MCF 10A (cell line): ENCODE measurements around the gene SREBF1. TPM values are rescaled to one million over a fixed set of nuclear protein-coding genes. Genes with fewer than 3 reads are reported as not detected.

ENCODE experiments used
- BruUV-seq: library from RNA; stranded (reverse); fragments of 400-500 nt; replicated peaks from 2 replicates; lab custom pipeline; 2021; lab: Mats Ljungman, UMichigan
- CTCF ChIA-PET: fragments of 300-600 bp; sonication (Branson Sonifier 250); formaldehyde crosslinking; extraction: SDS; loops from one replicate; lab custom pipeline; 2021; ENCODE audit warnings: antibody characterized with exemption, inconsistent platforms; lab: Yijun Ruan, JAX
- POLR2A ChIA-PET: fragments of 300-600, 350-650 bp; sonication (Branson Sonifier 250); formaldehyde crosslinking; extraction: SDS; loops from one replicate; lab custom pipeline; 2020; ENCODE audit warnings: antibody characterized with exemption, inconsistent platforms; lab: Yijun Ruan, JAX
- DNase-seq: peaks from one replicate; pipeline ENCODE4 v3.0.0-alpha.2; 2018; ENCODE audit not compliant: unreplicated experiment
- H3K27ac Mint-ChIP-seq: one replicate; pipeline ENCODE4 v1.8.0; 2022; ENCODE audit warnings: mild to moderate bottlenecking, low read depth, mixed read lengths; ENCODE audit not compliant: unreplicated experiment
- H3K27me3 Mint-ChIP-seq: one replicate; pipeline ENCODE4 v1.8.0; 2022; ENCODE audit warnings: mixed read lengths; ENCODE audit not compliant: insufficient read depth, unreplicated experiment
- H3K36me3 Mint-ChIP-seq: one replicate; pipeline ENCODE4 v1.8.0; 2022; ENCODE audit warnings: mild to moderate bottlenecking, moderate library complexity, mixed read lengths; ENCODE audit not compliant: insufficient read depth, unreplicated experiment
- H3K4me1 Mint-ChIP-seq: one replicate; pipeline ENCODE4 v1.8.0; 2022; ENCODE audit warnings: mixed read lengths; ENCODE audit not compliant: insufficient read depth, unreplicated experiment
- H3K4me3 Mint-ChIP-seq: one replicate; pipeline ENCODE4 v1.8.0; 2022; ENCODE audit warnings: mild to moderate bottlenecking, moderate library complexity, mixed read lengths; ENCODE audit not compliant: unreplicated experiment
- H3K9me3 Mint-ChIP-seq: one replicate; pipeline ENCODE4 v1.8.0; 2022; ENCODE audit warnings: mixed read lengths; ENCODE audit not compliant: unreplicated experiment
- intact Hi-C: fragments of 100-400 bp; cut with micrococcal nuclease; formaldehyde crosslinking; loops from 2 replicates; pipeline ENCODE4 v1.14.1; 2022
- total RNA-seq: library from RNA; stranded (reverse); gene quantifications from 2 replicates; pipeline ENCODE4 v1.2.3, GENCODE V29; 2022
- TF ChIP-seq, protein P1 (sequence below): fragments of 200-600 bp; IDR thresholded peaks from one replicate; pipeline ENCODE4 v1.8.0; 2022; ENCODE audit warnings: antibody characterized with exemption, mild to moderate bottlenecking; ENCODE audit not compliant: unreplicated experiment

The SREBF1 gene
- total RNA-seq, 1 experiment from 2014 or later = 87.1 TPM

DNA sequence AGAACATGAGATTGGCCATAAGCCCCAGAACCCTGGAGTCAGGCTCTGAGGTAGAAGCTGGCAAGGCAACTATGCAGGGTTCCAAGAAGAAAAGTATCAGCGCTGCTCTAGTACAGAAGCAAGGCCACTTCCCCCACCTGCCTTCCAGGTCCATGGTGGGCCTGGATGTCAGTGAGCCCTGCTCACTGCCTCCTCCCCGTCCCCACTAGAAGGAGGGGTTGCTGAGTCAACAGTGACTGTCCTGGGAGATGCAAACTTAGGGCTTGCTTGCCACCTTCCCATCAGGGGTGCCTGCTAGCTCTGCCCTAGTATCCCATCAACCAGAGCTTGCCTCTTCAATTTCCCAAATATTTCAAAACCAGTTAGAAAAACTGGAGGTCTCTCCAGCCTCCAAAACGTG, 29.6 kb upstream of the SREBF1 start:
- TF ChIP-seq, protein P1, sequence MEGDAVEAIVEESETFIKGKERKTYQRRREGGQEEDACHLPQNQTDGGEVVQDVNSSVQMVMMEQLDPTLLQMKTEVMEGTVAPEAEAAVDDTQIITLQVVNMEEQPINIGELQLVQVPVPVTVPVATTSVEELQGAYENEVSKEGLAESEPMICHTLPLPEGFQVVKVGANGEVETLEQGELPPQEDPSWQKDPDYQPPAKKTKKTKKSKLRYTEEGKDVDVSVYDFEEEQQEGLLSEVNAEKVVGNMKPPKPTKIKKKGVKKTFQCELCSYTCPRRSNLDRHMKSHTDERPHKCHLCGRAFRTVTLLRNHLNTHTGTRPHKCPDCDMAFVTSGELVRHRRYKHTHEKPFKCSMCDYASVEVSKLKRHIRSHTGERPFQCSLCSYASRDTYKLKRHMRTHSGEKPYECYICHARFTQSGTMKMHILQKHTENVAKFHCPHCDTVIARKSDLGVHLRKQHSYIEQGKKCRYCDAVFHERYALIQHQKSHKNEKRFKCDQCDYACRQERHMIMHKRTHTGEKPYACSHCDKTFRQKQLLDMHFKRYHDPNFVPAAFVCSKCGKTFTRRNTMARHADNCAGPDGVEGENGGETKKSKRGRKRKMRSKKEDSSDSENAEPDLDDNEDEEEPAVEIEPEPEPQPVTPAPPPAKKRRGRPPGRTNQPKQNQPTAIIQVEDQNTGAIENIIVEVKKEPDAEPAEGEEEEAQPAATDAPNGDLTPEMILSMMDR = no peak
- peaks cover 5% of the 10 kb centered on the region for H3K4me1 Mint-ChIP-seq
- no peaks in the 10 kb centered on the region for H3K27me3 Mint-ChIP-seq
- H3K27ac Mint-ChIP-seq = no peak overlapping the region
- no peaks in the 10 kb centered on the region for H3K9me3 Mint-ChIP-seq
- intact Hi-C loops = no loop called here
- ChIA-PET CTCF (interaction anchor here (0.8 to 1.1 kb wide), 2 partner anchors 44 to 223 kb away, joined by 3 read pairs; no protein-coding TSS in a partner anchor), POLR2A (interaction anchor here (0.6 kb wide), 1 partner anchor 16 kb away, joined by 3 read pairs; no protein-coding TSS in a partner anchor)
- H3K36me3 Mint-ChIP-seq = peaks cover 44% of the 10 kb centered on the region
- no TSS peak for BruUV-seq
- no peak for DNase-seq
- no peak overlapping the region for H3K4me3 Mint-ChIP-seq

DNA sequence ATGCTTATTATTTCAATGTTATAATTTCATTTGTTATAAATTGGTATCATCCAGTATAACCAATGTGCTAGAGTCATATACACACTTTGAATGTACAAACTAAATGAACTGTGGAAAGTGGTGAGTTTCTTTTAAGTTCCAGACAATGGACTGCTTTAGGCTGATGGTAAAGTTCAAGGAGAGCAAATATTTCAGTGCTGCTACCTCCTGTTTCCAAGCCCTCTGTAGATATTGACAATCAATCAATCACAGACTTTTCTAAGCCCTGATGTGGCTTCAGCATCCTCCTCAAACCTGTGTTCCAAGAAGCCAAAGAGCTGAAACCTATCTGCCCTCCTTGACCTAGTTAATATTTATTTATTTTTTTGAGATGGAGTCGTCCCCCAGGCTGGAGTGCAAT, 28.2 kb upstream of the SREBF1 start:
- Mint-ChIP-seq H3K27me3 (no peaks in the 10 kb centered on the region), H3K4me3 (no peak overlapping the region), H3K4me1 (peaks cover 5% of the 10 kb centered on the region), H3K36me3 (peaks cover 56% of the 10 kb centered on the region), H3K27ac (no peak overlapping the region), H3K9me3 (no peaks in the 10 kb centered on the region)
- no peak for DNase-seq
- BruUV-seq = no TSS peak
- ChIA-PET CTCF (interaction anchor here (1.2 kb wide), 1 partner anchor 53 kb away, joined by 3 read pairs; no protein-coding TSS in a partner anchor), POLR2A (interaction anchor here (0.6 kb wide), 1 partner anchor 157 kb away, joined by 3 read pairs; no protein-coding TSS in a partner anchor)
- TF ChIP-seq, protein P1 = no peak
- intact Hi-C loops = no loop called here

DNA sequence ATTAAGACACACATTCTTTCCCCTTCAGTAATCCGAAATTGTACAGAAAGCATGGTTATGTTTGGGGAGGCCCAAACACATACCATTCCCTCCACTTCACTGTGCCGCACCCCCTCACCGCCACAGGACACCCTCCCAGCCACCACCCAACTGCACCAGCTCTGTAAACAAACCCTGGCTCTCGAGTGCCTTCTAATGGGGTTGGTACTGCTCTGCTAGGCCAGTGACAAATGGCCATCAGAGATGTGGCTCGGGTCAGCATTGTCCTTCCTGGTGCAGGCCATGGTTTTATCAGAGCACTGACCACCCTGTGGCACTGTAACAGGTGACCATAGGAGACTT, 24.0 kb upstream of the SREBF1 start:
- ChIA-PET POLR2A (interaction anchor here (1.0 to 1.5 kb wide), 3 partner anchors 25 to 49 kb away, joined by 3 to 7 read pairs (median 5); partner anchors contain the start of gene SREBF1), CTCF (interaction anchor here (0.5 to 9.8 kb wide), 14 partner anchors 8 to 544 kb away, joined by 3 to 92 read pairs (median 4); partner anchors contain the start of gene RAI1)
- intact Hi-C loops = loop anchor here (1.0 kb wide), 2 partner anchors 48 to 179 kb away; partner anchors contain the start of gene RAI1
- Mint-ChIP-seq H3K36me3 (peaks cover 33% of the 10 kb centered on the region), H3K4me1 (peaks cover 5% of the 10 kb centered on the region), H3K4me3 (no peak overlapping the region), H3K9me3 (no peaks in the 10 kb centered on the region), H3K27me3 (no peaks in the 10 kb centered on the region), H3K27ac (no peak overlapping the region)
- BruUV-seq = no TSS peak
- TF ChIP-seq, protein P1 = no peak
- no peak for DNase-seq

DNA sequence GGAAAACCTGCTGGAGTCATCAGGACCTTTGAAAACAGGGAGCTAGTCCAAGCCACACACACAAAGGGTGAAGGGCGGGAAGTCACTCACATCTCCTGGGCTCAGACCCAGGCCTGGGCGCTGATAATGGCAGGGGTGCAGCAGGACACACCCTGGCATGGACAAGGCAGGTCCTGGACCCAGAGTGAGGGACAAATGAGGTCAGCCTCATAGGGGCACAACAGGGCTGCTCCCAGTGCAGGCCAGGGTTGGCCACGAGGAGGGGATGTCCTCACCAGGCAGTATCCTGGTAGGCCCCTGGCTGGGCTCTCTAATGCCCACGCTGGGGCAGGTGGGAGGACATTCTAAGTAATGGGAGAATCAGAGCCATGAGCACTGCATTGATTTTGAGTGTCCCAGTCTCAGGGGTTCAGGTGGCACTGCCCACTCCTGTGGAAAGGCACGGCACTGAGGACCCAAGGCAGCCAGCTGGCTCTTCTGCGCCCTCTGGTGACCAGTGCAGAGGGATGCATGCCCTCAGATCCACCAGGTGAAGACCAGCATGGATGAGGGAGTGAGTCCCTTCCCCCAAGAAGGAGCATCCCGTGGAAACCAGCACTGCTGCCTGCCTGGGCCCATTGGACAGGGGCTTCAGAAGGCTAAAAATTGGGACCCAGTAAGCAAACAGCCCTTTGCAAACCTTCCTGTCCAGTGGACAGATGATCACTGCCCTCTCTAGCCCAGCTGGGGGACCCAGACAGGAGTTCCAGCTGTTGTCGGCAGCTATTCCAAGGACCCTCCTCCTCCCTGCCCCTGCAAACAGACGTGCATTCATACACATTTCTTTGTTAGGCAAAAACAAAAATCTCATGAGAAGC, 23.4 kb upstream of the SREBF1 start:
- BruUV-seq = no TSS peak
- intact Hi-C loops = loop anchor here (1.0 kb wide), 2 partner anchors 48 to 179 kb away; partner anchors contain the start of gene RAI1
- H3K36me3 Mint-ChIP-seq = peaks cover 27% of the 10 kb centered on the region
- POLR2A ChIA-PET = interaction anchor here (0.6 to 1.5 kb wide), 4 partner anchors 24 to 167 kb away, joined by 3 to 7 read pairs (median 4); partner anchors contain the start of gene SREBF1
- no peaks in the 10 kb centered on the region for H3K27me3 Mint-ChIP-seq
- H3K4me3 Mint-ChIP-seq = no peak overlapping the region
- CTCF ChIA-PET = interaction anchor here (0.5 to 9.8 kb wide), 20 partner anchors 8 to 544 kb away, joined by 3 to 92 read pairs (median 4); partner anchors contain the start of gene RAI1
- peak; percentile 70 for DNase-seq
- TF ChIP-seq, protein P1 = peak; percentile 94
- no peak overlapping the region for H3K27ac Mint-ChIP-seq
- H3K9me3 Mint-ChIP-seq = no peaks in the 10 kb centered on the region
- peaks cover 5% of the 10 kb centered on the region for H3K4me1 Mint-ChIP-seq
